Caco-2 (cell line): ENCODE results near the gene NKAPD1. TPM values are rescaled to one million over a fixed set of nuclear protein-coding genes. Genes with fewer than 3 reads are reported as not detected.
A peak's percentile ranks its signal among the peaks of the same experiment; 100 is the strongest.

Experiments
- BruUV-seq: library from RNA; stranded (reverse); fragments of 400-500 nt; replicated peaks from 2 replicates; lab custom pipeline; 2021; lab: Mats Ljungman, UMichigan
- CTCF ChIA-PET: fragments of 300-600 bp; sonication (Branson Sonifier 250); formaldehyde crosslinking; loops from one replicate; lab custom pipeline; 2022; ENCODE audit warnings: antibody characterized with exemption; lab: Charles Lee
- POLR2A ChIA-PET: fragments of 300-600 bp; sonication (Branson Sonifier 250); formaldehyde crosslinking; loops from one replicate; lab custom pipeline; 2022; ENCODE audit warnings: antibody characterized with exemption; lab: Charles Lee
- DNase-seq, 2 experiments: peaks; one replicate each; pipeline versions ENCODE4 v3.0.0 to v3.0.0-alpha.2; 2020 to 2022
- H3K27me3 ChIP-seq: replicated peaks from 2 replicates; pipeline ENCODE4 v1.6.0; 2011; ENCODE audit warnings: low read length; ENCODE audit not compliant: control insufficient read depth, insufficient read depth
- H3K36me3 ChIP-seq: 2 replicates; pipeline ENCODE4 v1.5.1; 2011; ENCODE audit warnings: low read length; ENCODE audit not compliant: control insufficient read depth, insufficient read depth
- H3K4me1 ChIP-seq: fragments of 250-450 bp; sonication (Bioruptor Pico); 2 replicates; pipeline ENCODE4 v1.5.1; 2020; ENCODE audit warnings: mild to moderate bottlenecking
- H3K4me3 ChIP-seq: 2 replicates; pipeline ENCODE4 v1.5.1; 2011; ENCODE audit warnings: low read depth, mild to moderate bottlenecking, control low read depth, low read length
- H3K9me3 ChIP-seq: fragments of 250-450 bp; sonication (Bioruptor Pico); 2 replicates; pipeline ENCODE4 v1.5.1; 2020; ENCODE audit warnings: mild to moderate bottlenecking, moderate library complexity
- H3K27ac Mint-ChIP-seq: one replicate; pipeline ENCODE4 v1.8.0; 2022; ENCODE audit warnings: mixed read lengths; ENCODE audit not compliant: unreplicated experiment
- H3K27me3 Mint-ChIP-seq: one replicate; pipeline ENCODE4 v1.8.0; 2022; ENCODE audit warnings: mixed read lengths; ENCODE audit not compliant: insufficient read depth, unreplicated experiment
- H3K36me3 Mint-ChIP-seq: one replicate; pipeline ENCODE4 v1.8.0; 2022; ENCODE audit warnings: mild to moderate bottlenecking, mixed read lengths; ENCODE audit not compliant: insufficient read depth, unreplicated experiment
- H3K4me1 Mint-ChIP-seq: one replicate; pipeline ENCODE4 v1.8.0; 2022; ENCODE audit warnings: low read depth, mixed read lengths; ENCODE audit not compliant: unreplicated experiment
- H3K4me3 Mint-ChIP-seq: one replicate; pipeline ENCODE4 v1.8.0; 2022; ENCODE audit warnings: mild to moderate bottlenecking, moderate library complexity, mixed read lengths; ENCODE audit not compliant: unreplicated experiment
- H3K9me3 Mint-ChIP-seq: one replicate; pipeline ENCODE4 v1.8.0; 2022; ENCODE audit warnings: mixed read lengths; ENCODE audit not compliant: unreplicated experiment
- intact Hi-C: fragments of 100-400 bp; cut with micrococcal nuclease; formaldehyde crosslinking; loops from one replicate; pipeline ENCODE4 v1.10.0; 2022; ENCODE audit not compliant: unreplicated experiment
- total RNA-seq: library from RNA; stranded (reverse); gene quantifications from 2 replicates; pipeline ENCODE4 v1.2.3, GENCODE V29; 2022
- TF ChIP-seq, protein P1 (sequence below), 2 experiments: fragments of 200-600 bp in 1 of 2; IDR thresholded peaks; 1 replicate in 1 of 2; 2 replicates in 1 of 2; pipeline versions ENCODE4 v1.5.1 to v1.8.0; 2011 to 2022; ENCODE audit warnings: antibody characterized with exemption in 1 of 2, control low read depth in 1 of 2, inconsistent platforms in 1 of 2, low read depth in 1 of 2, low read length in 1 of 2, mild to moderate bottlenecking in 1 of 2, moderate library complexity in 1 of 2; ENCODE audit not compliant: insufficient read depth in 1 of 2, severe bottlenecking in 1 of 2, unreplicated experiment in 1 of 2

Gene NKAPD1
- total RNA-seq, 1 experiment from 2014 or later: 36.9 TPM

DNA sequence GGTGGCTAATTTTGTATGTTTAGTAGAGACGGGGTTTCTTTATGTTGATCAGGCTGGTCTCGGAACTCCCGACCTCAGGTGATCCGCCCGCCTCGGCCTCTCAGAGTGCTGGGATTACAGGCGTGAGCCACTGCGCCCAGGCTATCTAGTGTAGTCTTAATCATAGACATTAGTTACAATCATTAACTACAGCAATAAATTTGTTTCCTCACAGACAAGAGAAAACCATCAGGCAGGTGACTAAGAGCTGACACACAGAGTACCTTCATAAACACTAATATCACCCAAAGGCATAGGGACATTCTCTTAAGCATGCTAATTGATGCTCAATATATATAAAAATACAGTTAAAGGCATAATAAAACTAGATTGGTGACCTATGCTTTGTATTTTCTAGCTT lies 32.0 kb downstream of the NKAPD1 start:
- no peaks in the 10 kb centered on the region for H3K27me3 ChIP-seq
- no peaks in the 10 kb centered on the region for H3K36me3 Mint-ChIP-seq
- ChIA-PET CTCF (interaction anchor here (0.6 to 0.7 kb wide), 3 partner anchors 125 to 316 kb away, joined by 3 to 6 read pairs (median 3); no protein-coding TSS in a partner anchor), POLR2A (no interaction called here)
- H3K27me3 Mint-ChIP-seq: no peaks in the 10 kb centered on the region
- no peaks in the 10 kb centered on the region for H3K36me3 ChIP-seq
- no peaks in the 10 kb centered on the region for H3K4me1 Mint-ChIP-seq
- H3K27ac Mint-ChIP-seq: no peak overlapping the region
- H3K4me3 ChIP-seq: no peak overlapping the region
- H3K4me1 ChIP-seq: no peaks in the 10 kb centered on the region
- intact Hi-C loops: no loop called here
- H3K9me3 ChIP-seq: no peaks in the 10 kb centered on the region
- no peaks in the 10 kb centered on the region for H3K9me3 Mint-ChIP-seq
- TF ChIP-seq, protein P1, sequence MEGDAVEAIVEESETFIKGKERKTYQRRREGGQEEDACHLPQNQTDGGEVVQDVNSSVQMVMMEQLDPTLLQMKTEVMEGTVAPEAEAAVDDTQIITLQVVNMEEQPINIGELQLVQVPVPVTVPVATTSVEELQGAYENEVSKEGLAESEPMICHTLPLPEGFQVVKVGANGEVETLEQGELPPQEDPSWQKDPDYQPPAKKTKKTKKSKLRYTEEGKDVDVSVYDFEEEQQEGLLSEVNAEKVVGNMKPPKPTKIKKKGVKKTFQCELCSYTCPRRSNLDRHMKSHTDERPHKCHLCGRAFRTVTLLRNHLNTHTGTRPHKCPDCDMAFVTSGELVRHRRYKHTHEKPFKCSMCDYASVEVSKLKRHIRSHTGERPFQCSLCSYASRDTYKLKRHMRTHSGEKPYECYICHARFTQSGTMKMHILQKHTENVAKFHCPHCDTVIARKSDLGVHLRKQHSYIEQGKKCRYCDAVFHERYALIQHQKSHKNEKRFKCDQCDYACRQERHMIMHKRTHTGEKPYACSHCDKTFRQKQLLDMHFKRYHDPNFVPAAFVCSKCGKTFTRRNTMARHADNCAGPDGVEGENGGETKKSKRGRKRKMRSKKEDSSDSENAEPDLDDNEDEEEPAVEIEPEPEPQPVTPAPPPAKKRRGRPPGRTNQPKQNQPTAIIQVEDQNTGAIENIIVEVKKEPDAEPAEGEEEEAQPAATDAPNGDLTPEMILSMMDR (IDR thresholded peaks at IDR 0.05; ENCODE audit: insufficient read depth in 1 of 2, low read depth in 1 of 2, low read length in 1 of 2, severe bottlenecking in 1 of 2, unreplicated experiment in 1 of 2): no peak
- BruUV-seq: no TSS peak
- DNase-seq: no peak
- H3K4me3 Mint-ChIP-seq: no peak overlapping the region

DNA sequence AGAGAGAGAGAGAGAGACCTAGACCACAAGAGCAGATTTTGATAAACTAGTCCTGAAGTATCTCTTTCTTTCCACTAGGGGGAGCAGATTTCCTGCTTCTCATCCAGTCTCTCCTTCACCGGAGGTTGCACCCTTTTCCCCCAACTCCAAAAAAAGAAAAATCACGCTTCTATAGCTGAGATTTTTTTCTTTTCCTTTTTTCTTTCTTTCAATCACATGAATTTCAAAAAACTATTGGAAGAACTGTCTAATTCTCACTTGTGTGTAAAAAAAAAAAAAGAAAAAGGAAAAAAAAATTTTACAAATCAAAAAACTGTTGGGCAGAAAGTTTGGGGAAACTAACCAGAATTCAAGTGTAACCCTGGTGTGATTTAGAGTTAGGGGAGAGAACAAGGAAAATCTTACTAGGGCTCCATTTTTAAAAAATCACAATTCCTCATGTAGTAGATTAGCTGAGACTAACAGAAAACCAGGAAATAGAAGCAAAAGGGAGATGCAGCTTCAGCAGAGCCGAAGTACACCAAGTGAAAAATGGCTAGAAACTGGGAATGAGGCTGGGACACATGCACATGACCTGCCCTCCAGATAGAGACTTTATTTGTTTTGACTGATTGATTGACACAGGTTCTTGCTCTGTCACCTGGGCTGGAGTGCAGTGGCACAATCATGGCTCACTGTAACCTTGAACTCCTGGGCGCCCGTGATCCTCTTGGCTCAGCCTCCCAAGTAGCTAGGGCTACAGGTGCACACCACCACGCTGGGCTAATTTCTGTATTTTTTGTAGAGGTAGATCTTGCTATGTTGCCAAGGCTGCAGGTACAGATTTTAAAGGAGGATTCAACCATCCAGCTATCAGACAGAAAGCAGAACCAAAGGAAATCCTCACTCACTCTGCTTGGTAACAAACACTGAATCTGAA lies 39.7 kb downstream of the NKAPD1 start:
- no peaks in the 10 kb centered on the region for H3K4me1 Mint-ChIP-seq
- H3K4me3 Mint-ChIP-seq: no peak overlapping the region
- ChIA-PET POLR2A (interaction anchor here (0.7 kb wide), 1 partner anchor 44 kb away, joined by 4 read pairs; no protein-coding TSS in a partner anchor), CTCF (interaction anchor here (0.7 to 2.5 kb wide), 10 partner anchors 11 to 1438 kb away, joined by 3 to 17 read pairs (median 4); partner anchors contain the start of gene BCO2)
- H3K9me3 Mint-ChIP-seq: no peaks in the 10 kb centered on the region
- no peak overlapping the region for H3K4me3 ChIP-seq
- no TSS peak for BruUV-seq
- no peaks in the 10 kb centered on the region for H3K27me3 Mint-ChIP-seq
- peak in 1 of 2 experiments; percentile 66 for DNase-seq
- no peak overlapping the region for H3K27ac Mint-ChIP-seq
- H3K4me1 ChIP-seq: no peaks in the 10 kb centered on the region
- H3K36me3 Mint-ChIP-seq: no peaks in the 10 kb centered on the region
- H3K27me3 ChIP-seq: no peaks in the 10 kb centered on the region
- TF ChIP-seq, protein P1 (IDR thresholded peaks at IDR 0.05; ENCODE audit: insufficient read depth in 1 of 2, low read depth in 1 of 2, low read length in 1 of 2, severe bottlenecking in 1 of 2, unreplicated experiment in 1 of 2): peak; percentile 88 to 92
- H3K9me3 ChIP-seq: no peaks in the 10 kb centered on the region
- no peaks in the 10 kb centered on the region for H3K36me3 ChIP-seq
- intact Hi-C loops: loop anchor here (1.0 to 5.0 kb wide), 4 partner anchors 49 to 167 kb away; partner anchors contain the start of genes BCO2 and IL18

DNA sequence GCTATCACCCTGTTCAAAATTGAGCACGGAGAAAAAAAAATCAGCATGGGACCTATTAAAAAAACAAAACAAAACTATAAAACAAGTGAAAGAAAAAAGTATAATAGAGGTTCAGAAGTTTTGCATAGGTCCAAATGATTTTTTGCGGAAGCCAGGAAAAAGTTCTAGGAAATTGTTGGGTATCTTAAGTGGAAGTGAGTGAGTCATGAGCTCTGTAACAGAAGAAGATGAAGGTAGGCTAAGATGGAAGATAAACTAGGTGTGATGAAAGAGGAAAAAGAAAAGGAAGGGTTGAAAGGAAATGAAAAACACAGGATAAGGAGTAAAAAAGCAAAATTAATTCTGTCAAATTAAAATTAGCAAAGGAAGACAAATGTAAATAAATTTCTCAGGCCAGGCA lies 40.4 kb downstream of the NKAPD1 start:
- TF ChIP-seq, protein P1 (IDR thresholded peaks at IDR 0.05; ENCODE audit: insufficient read depth in 1 of 2, low read depth in 1 of 2, low read length in 1 of 2, severe bottlenecking in 1 of 2, unreplicated experiment in 1 of 2): no peak
- H3K27me3 ChIP-seq: no peaks in the 10 kb centered on the region
- no peaks in the 10 kb centered on the region for H3K36me3 ChIP-seq
- H3K4me3 Mint-ChIP-seq: no peak overlapping the region
- H3K4me1 Mint-ChIP-seq: no peaks in the 10 kb centered on the region
- no peaks in the 10 kb centered on the region for H3K9me3 Mint-ChIP-seq
- CTCF ChIA-PET: interaction anchor here (0.6 to 2.5 kb wide), 6 partner anchors 61 to 408 kb away, joined by 3 to 15 read pairs (median 5); partner anchors contain the start of gene BCO2
- H3K36me3 Mint-ChIP-seq: no peaks in the 10 kb centered on the region
- H3K27ac Mint-ChIP-seq: no peak overlapping the region
- H3K4me1 ChIP-seq: no peaks in the 10 kb centered on the region
- no TSS peak for BruUV-seq
- no peaks in the 10 kb centered on the region for H3K27me3 Mint-ChIP-seq
- intact Hi-C loops: loop anchor here (5.0 kb wide), 1 partner anchor 48 kb away; the partner anchor contains the start of gene IL18
- POLR2A ChIA-PET: interaction anchor here (0.7 kb wide), 1 partner anchor 43 kb away, joined by 4 read pairs; no protein-coding TSS in a partner anchor
- DNase-seq: no peak
- H3K9me3 ChIP-seq: no peaks in the 10 kb centered on the region
- H3K4me3 ChIP-seq: no peak overlapping the region
